GM12878 (cell line): ENCODE data around the gene TMC8. TPM values are rescaled to one million over a fixed set of nuclear protein-coding genes. Genes with fewer than 3 reads are reported as not detected.

ENCODE experiments used
- CBX3 ChIP-seq: fragments of 200-600 bp; sonication (generic); IDR thresholded peaks from 2 replicates; pipeline ENCODE4 v1.6.1; 2016; ENCODE audit warnings: low read depth, borderline replicate concordance
- CEBPZ ChIP-seq: fragments of 150-350 bp; IDR thresholded peaks from 2 replicates; pipeline ENCODE4 v1.6.1; 2016; ENCODE audit warnings: low read depth, low read length
- CHD1 ChIP-seq: IDR thresholded peaks from 2 replicates; pipeline ENCODE4 v1.6.1; 2012; ENCODE audit warnings: low read depth, low read length, improper control_type of control experiment
- CHD4 ChIP-seq: fragments of 200-600 bp; sonication (generic); IDR thresholded peaks from 2 replicates; pipeline ENCODE4 v1.6.1; 2016; ENCODE audit warnings: mild to moderate bottlenecking
- E4F1 ChIP-seq: fragments of 450-650 bp; IDR thresholded peaks from 2 replicates; pipeline ENCODE4 v1.6.1; 2018; ENCODE audit warnings: borderline replicate concordance, mild to moderate bottlenecking; ENCODE audit not compliant: partially characterized antibody
- JUND ChIP-seq: IDR thresholded peaks from 2 replicates; pipeline ENCODE4 v1.6.1; 2012; ENCODE audit warnings: low read depth, mild to moderate bottlenecking, low read length, improper control_type of control experiment, moderate library complexity
- LARP7 ChIP-seq: fragments of 450-650 bp; IDR thresholded peaks from 2 replicates; pipeline ENCODE4 v1.6.1; 2017; ENCODE audit warnings: mild to moderate bottlenecking
- POLR2A ChIP-seq: IDR thresholded peaks from 2 replicates; pipeline ENCODE4 v1.6.1; 2011; ENCODE audit warnings: low read depth, mild to moderate bottlenecking, low read length
- POU2F2 ChIP-seq: IDR thresholded peaks from 3 replicates; pipeline ENCODE4 v1.6.1; 2011; ENCODE audit warnings: low read depth, mild to moderate bottlenecking, low read length, borderline replicate concordance
- RAD51 ChIP-seq: fragments of 450-650 bp; IDR thresholded peaks from 2 replicates; pipeline ENCODE4 v1.6.1; 2016; ENCODE audit warnings: moderate library complexity, mild to moderate bottlenecking, inconsistent platforms
- RELB ChIP-seq: fragments of 450-650 bp; IDR thresholded peaks from 2 replicates; pipeline ENCODE4 v1.6.1; 2017; ENCODE audit warnings: low read depth, mild to moderate bottlenecking, moderate library complexity
- SMARCA5 ChIP-seq: fragments of 450-650 bp; IDR thresholded peaks from 2 replicates; pipeline ENCODE4 v1.6.1; 2017; ENCODE audit warnings: mild to moderate bottlenecking
- SREBF2 ChIP-seq: IDR thresholded peaks from 2 replicates; pipeline ENCODE4 v1.6.1; 2012; ENCODE audit warnings: mild to moderate bottlenecking, low read length
- SRF ChIP-seq, 2 experiments: IDR thresholded peaks; 2 replicates each; pipeline ENCODE4 v1.6.1; 2011; ENCODE audit warnings: low read depth in 2 of 2, low read length in 2 of 2, mild to moderate bottlenecking in 1 of 2, moderate library complexity in 1 of 2
- ZNF687 ChIP-seq: fragments of 450-650 bp; IDR thresholded peaks from 2 replicates; pipeline ENCODE4 v1.6.1; 2017; ENCODE audit warnings: mild to moderate bottlenecking, moderate library complexity
- polyA plus RNA-seq, 11 experiments: library from polyadenylated mRNA; depleted of rRNA in 4 of 11; unstranded in 6 of 11; stranded (reverse) in 5 of 11; fragments of >200 nt; fragmentation: Nextera tagmentation in 4 of 11; fragmentation: Illumina TruSeq in 1 of 11; extraction: Ambion mirVana in 4 of 11; extraction: Trizol in 1 of 11; gene quantifications; 1 replicate in 1 of 11; 2 replicates in 10 of 11; pipeline versions ENCODE4 v1.2.1 to v1.2.3, GENCODE V29; 2011 to 2016; ENCODE audit warnings: inconsistent platforms in 2 of 11, missing spikeins in 2 of 11, low read depth in 1 of 11
- total RNA-seq, 4 experiments: library from RNA; depleted of rRNA in 3 of 4; stranded (reverse); fragments of >200 nt in 3 of 4; fragmentation: Illumina TruSeq in 1 of 4; extraction: Trizol in 1 of 4; gene quantifications; 2 replicates each; pipeline versions ENCODE4 v1.2.1 to v1.2.3, GENCODE V29; 2013 to 2021

Gene TMC8
- total and polyA plus RNA-seq, 10 of the 15 experiments (the other 5 are each of a cell fraction or from before 2014, with no cell fraction given): 2.7 to 128 (median 40.0) TPM

DNA sequence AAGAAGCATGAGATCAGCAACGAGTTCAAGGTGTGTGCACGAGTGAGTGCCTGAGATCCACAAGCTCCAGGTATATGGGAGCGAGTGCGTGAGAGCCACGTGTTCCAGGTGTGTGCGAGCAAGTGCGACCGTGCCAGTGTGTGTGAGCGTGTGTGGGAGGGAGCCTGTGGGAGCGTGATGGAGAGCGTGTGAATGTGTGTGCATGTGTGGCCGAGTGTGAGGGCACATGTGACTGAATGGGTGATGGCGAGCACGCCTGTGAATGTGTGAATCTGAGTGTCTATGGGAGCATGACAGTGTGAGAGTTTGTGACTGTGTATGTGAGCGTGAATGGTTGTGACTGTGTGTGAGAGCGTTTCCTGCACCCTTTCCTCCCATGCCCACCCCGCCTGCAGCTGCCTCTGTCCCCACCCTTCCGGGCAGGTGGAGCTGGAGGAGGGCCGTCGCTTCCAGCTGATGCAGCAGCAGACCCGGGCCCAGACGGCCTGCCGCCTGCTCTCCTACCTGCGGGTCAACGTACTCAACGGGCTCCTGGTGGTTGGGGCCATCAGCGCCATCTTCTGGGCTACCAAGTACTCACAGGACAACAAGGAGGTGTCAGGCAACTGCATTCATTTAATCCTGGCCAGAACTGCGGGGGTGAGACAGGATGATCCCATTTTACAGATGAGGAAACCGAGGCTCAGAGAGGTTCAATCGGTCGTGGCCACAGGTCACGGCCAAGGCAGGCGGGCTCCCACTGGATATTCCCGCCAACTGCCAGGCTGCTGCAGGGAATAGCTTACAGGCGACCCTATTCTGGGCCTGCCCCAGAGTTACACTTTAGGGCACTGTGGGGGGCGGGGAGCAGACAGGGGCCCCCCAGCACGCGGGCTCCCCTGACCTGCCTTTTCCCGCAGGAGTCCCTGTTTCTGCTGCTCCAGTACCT, 3.7 kb downstream of the TMC8 start (continued):
- peak; percentile 15 for TF ChIP-seq E4F1
- peak; percentile 79 for TF ChIP-seq RAD51
- no peak for TF ChIP-seq CHD1
- TF ChIP-seq SREBF2: no peak
- TF ChIP-seq CBX3: no peak
- peak; percentile 84 for TF ChIP-seq ZNF687
- no peak; the same call in none of the 2 replicates for TF ChIP-seq RELB
- no peak for TF ChIP-seq CEBPZ
- no peak for TF ChIP-seq CHD4
- TF ChIP-seq POLR2A: peak; percentile 76
- TF ChIP-seq SMARCA5: peak; percentile 91
- TF ChIP-seq SRF (IDR thresholded peaks at IDR 0.05; ENCODE audit: low read depth in 2 of 2, low read length in 2 of 2): no peak
- peak; percentile 9; the same call in 1 of the 2 replicates for TF ChIP-seq LARP7
- no peak for TF ChIP-seq JUND
- TF ChIP-seq POU2F2: no peak
